GM08714 (cell line): ENCODE measurements around the gene ZMIZ1.
"Not testable (repeated sequence)": the region's sequence is repeated elsewhere in the genome, so short reads cannot be mapped to it uniquely, and the experiment has no call there.

Experiments
- H3K4me3 ChIP-seq: fragments of 200-500 bp; sonication (Bioruptor generic); 2 replicates; pipeline ENCODE4 v1.5.1; 2014; ENCODE audit warnings: mild to moderate bottlenecking, low read length, inconsistent platforms
- ZNF274 ChIP-seq: IDR thresholded peaks from 2 replicates; pipeline ENCODE4 v1.6.1; 2012; ENCODE audit warnings: mild to moderate bottlenecking, low read depth, low read length

Gene ZMIZ1

DNA sequence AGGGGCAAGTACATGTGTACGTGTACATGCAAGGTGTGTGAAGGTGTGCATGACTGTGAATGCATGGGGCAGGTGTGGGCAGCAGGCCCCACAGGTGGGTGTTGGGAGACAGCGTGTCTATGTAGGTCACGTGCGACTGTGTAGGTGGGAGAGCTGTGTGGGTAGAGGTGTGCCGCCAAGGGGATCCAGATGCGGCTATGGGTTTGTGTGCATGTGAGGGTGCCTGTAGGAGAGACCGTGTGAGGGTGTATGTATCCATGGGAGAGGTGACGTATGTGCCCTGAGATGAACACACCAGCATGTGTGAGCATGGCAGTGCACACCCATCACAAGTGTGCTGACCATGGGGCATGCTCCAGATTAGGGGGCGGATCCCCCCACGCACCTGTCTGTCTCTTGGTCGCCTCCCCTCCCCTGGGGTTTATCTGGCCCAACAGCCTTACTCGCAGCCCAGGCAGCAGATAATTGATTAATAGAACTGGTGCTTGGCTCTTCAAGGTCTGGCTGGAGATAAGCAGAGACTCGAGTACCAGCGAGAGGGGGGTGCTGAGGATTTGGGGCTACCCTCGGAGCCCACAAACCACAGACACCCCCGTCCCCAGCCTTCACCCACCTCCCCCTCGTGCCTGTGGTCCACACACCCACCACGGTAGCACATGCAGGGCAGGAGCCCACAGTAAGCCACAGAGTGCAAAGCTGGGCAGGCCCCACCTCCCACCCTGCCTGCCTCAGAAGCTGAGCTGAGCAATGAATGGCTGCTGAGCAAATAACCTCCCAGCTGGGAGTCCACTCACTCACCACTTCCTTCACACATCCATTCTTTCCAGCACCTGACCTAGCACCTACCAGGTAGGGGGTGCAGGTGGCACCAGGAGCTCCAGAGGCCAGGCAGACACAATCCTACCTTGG, 41.4 kb upstream of the ZMIZ1 start:
- no peak overlapping the region for H3K4me3 ChIP-seq
- no peak for TF ChIP-seq ZNF274

DNA sequence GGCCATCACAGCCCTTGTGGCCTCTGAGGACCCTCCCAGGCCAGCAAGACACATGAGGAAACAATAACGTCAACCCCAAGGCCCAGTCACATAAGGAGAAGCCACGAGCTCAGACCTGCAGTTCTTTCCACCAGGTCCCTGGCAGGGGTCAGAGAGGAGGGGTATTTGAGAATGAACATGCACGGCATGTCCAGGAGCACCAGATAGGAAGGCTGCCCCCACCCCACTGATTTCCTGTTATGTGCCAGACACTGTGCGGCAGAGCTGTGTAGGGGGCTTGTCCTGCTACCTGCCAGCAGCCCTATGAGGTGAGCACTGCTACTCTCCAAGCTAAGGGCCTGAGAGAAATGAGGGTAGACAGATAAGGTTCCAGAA, 40.7 kb upstream of the ZMIZ1 start:
- no peak for TF ChIP-seq ZNF274
- H3K4me3 ChIP-seq = no peak overlapping the region

DNA sequence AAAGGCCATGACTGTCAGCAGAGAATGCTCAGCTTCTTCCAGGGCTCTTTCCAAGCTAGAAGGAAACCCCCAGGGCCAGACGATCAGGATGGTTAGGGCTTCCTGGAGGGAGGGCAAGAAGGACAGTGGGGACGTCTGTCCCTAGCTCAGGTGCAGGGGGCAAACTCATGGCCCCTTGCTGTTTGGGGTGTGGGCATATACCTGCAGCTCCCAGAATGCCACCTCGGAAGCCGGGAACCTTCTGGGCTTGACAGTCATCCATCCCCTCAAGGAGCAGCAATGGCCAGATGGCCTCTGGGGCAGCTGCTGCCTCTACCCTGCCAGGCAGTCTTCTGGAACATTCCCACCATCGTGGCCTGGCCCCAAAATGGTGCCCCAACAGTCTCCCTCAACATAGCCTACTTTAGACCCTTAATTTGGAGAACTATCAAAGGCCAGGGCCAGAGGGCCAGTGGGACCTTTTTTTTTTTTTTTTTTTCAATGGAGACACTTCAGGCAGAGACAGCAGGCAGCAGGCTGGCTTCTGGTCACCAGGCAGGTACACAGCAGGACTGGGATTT, 40.2 kb upstream of the ZMIZ1 start:
- no peak for TF ChIP-seq ZNF274
- no peak overlapping the region for H3K4me3 ChIP-seq

DNA sequence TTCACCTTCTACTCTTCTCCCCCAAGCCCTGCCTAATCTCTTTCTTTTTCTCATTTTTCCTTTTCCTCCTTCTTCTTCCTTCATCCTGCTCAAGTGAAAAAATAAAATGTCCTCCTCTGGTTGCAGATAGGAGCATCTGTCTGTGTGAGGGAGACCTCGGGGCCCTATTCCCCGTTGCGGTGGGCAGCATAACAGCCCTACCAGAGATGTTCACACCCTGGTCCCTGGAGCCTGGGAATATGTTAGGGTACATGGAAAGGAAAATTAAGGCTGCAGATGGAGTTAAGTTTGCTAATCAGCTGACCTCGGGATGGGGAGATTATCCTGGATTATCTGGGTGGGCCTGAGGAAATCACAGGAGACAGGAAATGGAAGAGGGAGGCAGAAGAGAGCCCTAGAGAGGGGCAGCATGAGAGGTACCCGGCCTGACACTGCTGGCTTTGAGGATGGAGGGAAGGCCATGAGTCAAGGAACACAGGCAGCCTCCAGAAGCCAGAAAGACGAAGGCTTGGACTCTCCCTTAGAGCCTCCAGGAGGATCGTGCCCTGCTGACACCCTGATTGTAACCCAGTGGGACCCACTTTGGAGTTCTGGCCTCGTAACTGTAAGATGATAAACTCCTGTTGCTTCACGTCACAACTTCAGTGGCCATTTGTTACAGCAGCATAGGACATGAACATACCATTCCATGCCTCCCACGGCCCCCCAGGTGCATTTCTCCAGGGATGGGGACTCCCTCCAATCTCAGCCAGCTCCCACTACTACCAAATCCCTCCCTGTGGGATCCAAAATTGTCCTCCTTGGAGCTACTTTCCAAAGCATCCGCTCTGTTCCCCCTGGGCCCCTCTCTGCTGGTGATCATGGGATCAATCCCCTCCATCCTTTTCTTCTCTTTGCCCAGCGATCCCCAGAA, 39.0 kb upstream of the ZMIZ1 start:
- TF ChIP-seq ZNF274 = no peak
- no peak overlapping the region for H3K4me3 ChIP-seq

DNA sequence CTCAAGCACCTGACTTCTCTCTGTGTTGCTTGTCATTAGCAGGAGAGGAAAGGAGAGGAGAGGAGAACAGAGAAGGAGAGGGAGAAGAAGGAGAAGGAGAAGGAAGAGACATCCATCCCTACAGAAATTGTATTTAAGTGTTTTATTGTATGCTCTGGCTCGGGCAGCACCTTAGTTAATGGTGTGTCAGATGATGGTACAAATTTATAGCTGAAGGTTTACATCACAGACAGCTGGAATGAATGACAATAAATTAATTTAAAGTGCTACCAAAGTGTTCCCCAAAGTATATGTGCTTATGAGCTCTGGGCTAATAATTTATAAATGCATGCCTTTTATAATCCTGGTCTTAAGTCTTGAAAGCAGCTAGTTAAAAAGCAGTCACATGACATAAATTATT, 38.1 kb upstream of the ZMIZ1 start:
- H3K4me3 ChIP-seq = no peak overlapping the region
- TF ChIP-seq ZNF274 = no peak

DNA sequence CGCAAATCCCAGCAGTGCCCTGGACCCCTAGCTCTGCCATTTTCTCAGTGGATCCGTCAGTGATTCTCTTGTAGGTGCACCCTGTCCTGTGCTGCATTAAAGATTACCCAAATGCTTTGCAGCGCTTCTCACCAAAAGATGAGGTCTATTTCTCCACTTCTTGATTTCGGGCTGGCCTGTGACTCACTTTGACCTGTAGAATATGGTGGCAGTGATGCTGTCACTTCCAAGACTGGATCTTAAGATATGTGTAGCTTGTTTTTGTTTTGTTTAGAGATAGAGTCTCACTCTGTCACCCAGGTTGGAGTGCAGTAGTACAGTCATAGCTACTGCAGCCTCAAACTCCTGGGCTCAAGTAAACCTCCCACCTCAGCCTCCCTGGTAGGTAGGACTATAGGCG, 37.0 kb upstream of the ZMIZ1 start:
- no peak overlapping the region for H3K4me3 ChIP-seq
- TF ChIP-seq ZNF274 = no peak

DNA sequence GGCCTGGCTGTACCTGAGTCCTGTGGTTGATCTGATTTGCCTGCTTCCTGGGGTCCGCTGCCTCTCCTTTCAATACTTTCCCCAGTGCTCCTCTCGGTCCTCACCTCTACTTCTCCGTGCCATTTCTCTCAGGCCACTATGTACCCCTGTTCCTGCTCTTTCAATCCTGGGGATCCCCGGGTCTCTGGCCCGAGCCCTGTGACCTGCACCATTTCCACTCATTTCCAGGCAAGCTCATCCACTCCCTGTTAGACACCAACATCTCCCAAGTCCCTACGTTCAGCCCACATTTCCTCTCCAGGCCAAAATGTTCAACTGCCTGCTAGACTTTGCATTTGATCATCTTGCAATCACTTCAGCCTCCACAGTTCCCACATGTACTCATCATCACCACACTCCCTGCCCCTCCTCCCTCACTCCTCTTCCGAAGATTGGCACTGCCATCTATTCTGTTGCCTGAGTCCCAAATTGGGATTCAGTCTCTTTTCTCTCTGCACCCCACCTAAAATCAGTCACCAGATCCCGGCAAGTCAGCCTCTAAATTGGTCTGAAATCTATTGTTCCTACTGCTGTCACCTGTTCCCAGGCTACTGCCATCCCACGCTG, 34.4 kb upstream of the ZMIZ1 start:
- H3K4me3 ChIP-seq = no peak overlapping the region
- TF ChIP-seq ZNF274 = no peak

DNA sequence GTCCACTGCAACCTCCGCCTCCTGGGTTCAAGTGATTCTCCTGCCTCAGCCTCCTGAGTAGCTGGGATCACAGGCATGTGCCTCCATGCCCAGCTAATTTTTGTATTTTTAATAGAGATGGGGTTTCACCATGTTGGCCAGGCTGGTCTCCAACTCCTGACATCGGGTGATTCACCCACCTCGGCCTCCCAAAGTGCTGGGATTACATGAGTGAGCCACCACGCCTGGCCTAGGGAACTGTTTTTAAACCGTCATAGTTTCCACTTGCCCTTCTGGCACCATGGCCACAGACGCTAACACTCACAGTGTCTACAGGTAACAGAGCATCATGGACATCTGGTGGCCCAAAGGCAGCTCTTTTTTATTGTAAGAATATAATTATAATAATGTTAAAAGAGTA, 32.4 kb upstream of the ZMIZ1 start:
- H3K4me3 ChIP-seq = not testable (repeated sequence)

DNA sequence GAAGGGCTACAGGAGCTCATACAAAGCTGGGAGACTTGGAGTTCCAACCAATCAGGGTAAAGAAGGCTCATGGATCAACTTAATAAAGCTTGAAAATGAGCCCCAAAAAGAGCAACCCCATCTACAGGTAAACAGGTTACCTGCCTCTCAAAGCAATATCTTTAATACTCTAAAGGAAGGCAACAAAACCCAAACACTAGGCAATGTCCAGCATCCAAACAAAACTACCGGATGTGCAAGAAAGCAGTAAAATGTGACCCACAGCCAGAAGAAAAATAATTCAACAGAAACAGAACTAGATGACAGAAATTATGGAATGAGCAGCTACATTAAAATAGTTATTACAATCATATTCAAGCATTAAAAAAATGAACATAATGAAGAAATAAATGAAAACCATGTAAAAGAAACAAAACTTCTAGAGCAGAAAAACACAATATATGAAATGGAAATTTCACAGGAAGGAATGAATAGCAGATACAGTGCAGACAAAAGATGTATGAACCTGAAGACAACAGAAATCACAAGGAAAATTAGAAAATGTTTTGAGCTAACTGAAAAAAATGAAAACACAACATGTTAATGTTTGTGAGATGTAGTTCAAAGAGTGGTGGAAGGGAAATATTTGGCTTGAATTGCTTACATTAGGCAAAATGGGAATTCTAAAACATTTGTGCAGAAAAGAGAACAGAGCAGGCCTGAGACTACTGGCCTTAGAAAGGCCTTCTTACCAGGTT, 30.5 kb upstream of the ZMIZ1 start:
- H3K4me3 ChIP-seq = no peak overlapping the region

DNA sequence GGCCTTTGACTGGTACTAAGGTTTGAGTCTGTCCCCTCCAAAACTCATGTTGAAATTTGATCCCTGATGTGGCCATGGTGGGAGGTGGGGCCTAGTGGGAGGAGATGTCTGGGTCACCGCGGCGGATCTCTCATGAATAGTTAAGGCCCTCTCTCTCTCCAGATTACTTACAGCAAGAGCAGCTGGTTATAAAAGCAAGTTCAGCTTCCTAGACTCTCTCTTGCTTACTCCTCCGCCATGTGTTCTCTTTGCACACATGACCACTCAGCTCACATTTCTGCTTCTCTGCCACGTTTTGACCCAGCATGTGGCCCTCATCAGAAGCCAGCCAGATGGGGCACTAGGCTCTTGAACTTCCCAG, 29.9 kb upstream of the ZMIZ1 start:
- H3K4me3 ChIP-seq = no peak overlapping the region
- no peak for TF ChIP-seq ZNF274

More for the DNA sequence above, 30.5 kb upstream of the ZMIZ1 start:
- no peak for TF ChIP-seq ZNF274

DNA sequence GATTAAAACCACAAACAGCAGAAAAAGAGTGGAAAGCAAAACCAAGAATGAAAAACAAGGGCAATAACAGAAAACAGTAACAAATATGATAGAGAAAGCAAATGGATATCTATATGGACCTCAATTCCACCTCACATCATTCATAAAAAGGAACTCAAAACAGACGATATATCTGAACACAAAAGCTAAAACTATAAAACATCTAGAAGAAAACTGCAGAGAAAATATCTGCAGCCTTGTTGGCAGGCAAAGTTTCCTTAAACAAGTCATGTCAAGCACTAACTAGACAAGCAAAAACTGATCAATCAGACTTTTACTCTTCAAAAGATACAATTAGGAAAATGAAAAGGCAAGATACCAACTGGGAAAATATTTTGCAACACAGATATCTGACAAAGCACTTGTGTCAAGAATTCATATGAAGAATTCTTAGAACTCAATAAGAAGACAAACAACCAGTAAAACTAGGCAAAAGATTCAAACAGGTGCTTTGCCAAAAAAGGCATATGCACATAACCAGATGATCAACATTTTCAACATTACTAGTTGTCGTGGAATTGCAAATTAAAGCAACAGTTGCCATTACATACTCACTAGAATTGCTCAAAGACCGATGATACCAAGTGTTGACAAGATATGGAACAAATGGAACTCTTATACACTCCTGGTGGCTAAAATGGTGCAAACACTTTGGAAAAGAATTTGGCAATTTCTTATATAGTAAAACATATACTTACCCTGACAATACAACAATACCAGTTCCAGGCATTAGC, 25.9 kb upstream of the ZMIZ1 start:
- no peak for TF ChIP-seq ZNF274
- H3K4me3 ChIP-seq = no peak overlapping the region

DNA sequence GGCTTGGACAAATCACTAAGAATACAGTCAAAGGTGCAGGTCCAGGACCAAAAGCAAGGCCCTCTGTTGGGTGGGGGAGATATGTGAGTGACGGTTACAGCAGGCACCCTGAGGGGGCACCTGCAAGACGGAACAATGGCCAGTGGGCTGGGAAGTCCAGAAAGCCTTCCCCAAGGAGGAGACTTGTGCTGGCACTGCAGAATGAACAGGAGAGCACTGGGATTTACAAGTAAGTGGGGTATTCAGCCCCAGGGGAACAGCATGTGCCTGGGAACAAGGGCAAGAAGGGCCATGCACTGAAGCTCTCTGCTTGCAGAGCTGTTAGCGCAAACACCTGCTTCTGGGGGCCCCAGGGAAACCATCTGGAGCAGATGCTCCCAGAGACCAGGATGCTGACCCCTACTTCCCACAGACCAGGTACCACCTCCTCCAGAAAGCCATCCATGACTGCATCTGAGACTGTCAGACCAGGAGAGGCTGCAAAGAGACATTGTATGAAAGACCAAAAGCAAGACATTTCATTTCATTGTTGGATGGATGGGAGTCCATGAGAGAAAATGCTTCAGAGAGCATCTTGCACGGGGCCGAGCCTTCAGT, 24.6 kb upstream of the ZMIZ1 start:
- no peak overlapping the region for H3K4me3 ChIP-seq
- TF ChIP-seq ZNF274 = no peak

DNA sequence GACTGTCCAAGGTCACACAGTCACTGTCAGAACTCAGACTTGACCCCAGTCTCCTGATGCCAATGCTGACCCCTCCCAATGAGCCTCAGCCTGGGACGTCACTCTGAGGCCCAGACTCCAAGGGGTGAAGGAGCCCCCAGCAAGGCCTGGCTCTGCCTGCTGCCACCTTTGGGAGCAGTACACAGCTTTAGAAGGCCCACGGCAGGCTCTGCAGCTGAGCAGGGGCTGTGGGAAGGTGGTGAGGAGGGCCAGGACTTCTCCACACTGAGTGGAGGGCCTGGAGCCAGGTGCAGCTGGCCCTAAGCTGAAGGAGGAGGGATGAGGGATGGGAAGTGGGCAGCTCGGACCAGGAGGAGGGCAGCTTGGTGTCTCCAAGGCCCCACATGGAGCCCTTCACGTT, 23.9 kb upstream of the ZMIZ1 start:
- TF ChIP-seq ZNF274 = no peak
- H3K4me3 ChIP-seq = no peak overlapping the region
